ENCODE data around the gene SLC43A1. TPM values are rescaled to one million over a fixed set of nuclear protein-coding genes. Genes with fewer than 3 reads are reported as not detected.
"Not testable (repeated sequence)": the region's sequence is repeated elsewhere in the genome, so short reads cannot be mapped to it uniquely, and the experiment has no call there.

The SLC43A1 gene
- total and polyA plus RNA-seq, 2 experiments from 2014 or later: 19.6 to 49.7 TPM

GRCh38 chr11:57446055-57446454 lies 69.4 kb downstream of the SLC43A1 start:
- Histone ChIP-seq H3F3A (replicated peaks; ENCODE audit: low read depth) (no peaks in the 10 kb centered on the region), H4K20me1 (replicated peaks; ENCODE audit: insufficient read depth) (no peaks in the 10 kb centered on the region), H3K27ac (ENCODE audit: low read depth) (no peak overlapping the region), H3K79me2 (replicated peaks; ENCODE audit: insufficient read depth) (no peaks in the 10 kb centered on the region), H3K4me1 (ENCODE audit: insufficient read depth) (no peaks in the 10 kb centered on the region), H3K36me3 (ENCODE audit: insufficient read depth) (no peaks in the 10 kb centered on the region), H3K4me2 (no peak overlapping the region), H3K9me2 (ENCODE audit: insufficient read depth) (no peaks in the 10 kb centered on the region), H3K4me3 (no peak overlapping the region), H2AFZ (no peak overlapping the region), H3K27me3 (ENCODE audit: insufficient read depth) (no peaks in the 10 kb centered on the region)
- Mint-ChIP-seq H3K27ac (no peak overlapping the region), H3K4me1 (no peaks in the 10 kb centered on the region), H3K4me3 (no peak overlapping the region), H3K9me3 (no peaks in the 10 kb centered on the region; the same call in 2 of the 3 replicates), H3K27me3 (ENCODE audit: insufficient read depth, low read depth, poor library complexity) (peaks cover 4% of the 10 kb centered on the region), H3K36me3 (ENCODE audit: low read depth) (no peaks in the 10 kb centered on the region)
- no peak for ATAC-seq
- DNase-seq (ENCODE audit: low spot score): no peak
- TF ChIP-seq NANOG (IDR thresholded peaks at IDR 0.05; ENCODE audit: borderline replicate concordance) (no peak), EZH2phosphoT487 (IDR thresholded peaks at IDR 0.05; ENCODE audit: unreplicated experiment) (no peak), POLR2AphosphoS5 (IDR thresholded peaks at IDR 0.05; ENCODE audit: low read depth) (no peak), JUNB (IDR thresholded peaks at IDR 0.05; ENCODE audit: unreplicated experiment) (no peak), CREB1 (CRISPR knock-in tag; IDR thresholded peaks at IDR 0.05; ENCODE audit: low read depth) (no peak), EZH2 (IDR thresholded peaks at IDR 0.05; ENCODE audit: low read depth, unreplicated experiment) (no peak), ZNF462 (CRISPR knock-in tag; IDR thresholded peaks at IDR 0.05) (no peak)
- TF ChIP-seq, protein P1, sequence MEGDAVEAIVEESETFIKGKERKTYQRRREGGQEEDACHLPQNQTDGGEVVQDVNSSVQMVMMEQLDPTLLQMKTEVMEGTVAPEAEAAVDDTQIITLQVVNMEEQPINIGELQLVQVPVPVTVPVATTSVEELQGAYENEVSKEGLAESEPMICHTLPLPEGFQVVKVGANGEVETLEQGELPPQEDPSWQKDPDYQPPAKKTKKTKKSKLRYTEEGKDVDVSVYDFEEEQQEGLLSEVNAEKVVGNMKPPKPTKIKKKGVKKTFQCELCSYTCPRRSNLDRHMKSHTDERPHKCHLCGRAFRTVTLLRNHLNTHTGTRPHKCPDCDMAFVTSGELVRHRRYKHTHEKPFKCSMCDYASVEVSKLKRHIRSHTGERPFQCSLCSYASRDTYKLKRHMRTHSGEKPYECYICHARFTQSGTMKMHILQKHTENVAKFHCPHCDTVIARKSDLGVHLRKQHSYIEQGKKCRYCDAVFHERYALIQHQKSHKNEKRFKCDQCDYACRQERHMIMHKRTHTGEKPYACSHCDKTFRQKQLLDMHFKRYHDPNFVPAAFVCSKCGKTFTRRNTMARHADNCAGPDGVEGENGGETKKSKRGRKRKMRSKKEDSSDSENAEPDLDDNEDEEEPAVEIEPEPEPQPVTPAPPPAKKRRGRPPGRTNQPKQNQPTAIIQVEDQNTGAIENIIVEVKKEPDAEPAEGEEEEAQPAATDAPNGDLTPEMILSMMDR (conservative IDR thresholded peaks at IDR 0.05; ENCODE audit: low read depth in 2 of 2): no peak
- TF ChIP-seq, protein P2, sequence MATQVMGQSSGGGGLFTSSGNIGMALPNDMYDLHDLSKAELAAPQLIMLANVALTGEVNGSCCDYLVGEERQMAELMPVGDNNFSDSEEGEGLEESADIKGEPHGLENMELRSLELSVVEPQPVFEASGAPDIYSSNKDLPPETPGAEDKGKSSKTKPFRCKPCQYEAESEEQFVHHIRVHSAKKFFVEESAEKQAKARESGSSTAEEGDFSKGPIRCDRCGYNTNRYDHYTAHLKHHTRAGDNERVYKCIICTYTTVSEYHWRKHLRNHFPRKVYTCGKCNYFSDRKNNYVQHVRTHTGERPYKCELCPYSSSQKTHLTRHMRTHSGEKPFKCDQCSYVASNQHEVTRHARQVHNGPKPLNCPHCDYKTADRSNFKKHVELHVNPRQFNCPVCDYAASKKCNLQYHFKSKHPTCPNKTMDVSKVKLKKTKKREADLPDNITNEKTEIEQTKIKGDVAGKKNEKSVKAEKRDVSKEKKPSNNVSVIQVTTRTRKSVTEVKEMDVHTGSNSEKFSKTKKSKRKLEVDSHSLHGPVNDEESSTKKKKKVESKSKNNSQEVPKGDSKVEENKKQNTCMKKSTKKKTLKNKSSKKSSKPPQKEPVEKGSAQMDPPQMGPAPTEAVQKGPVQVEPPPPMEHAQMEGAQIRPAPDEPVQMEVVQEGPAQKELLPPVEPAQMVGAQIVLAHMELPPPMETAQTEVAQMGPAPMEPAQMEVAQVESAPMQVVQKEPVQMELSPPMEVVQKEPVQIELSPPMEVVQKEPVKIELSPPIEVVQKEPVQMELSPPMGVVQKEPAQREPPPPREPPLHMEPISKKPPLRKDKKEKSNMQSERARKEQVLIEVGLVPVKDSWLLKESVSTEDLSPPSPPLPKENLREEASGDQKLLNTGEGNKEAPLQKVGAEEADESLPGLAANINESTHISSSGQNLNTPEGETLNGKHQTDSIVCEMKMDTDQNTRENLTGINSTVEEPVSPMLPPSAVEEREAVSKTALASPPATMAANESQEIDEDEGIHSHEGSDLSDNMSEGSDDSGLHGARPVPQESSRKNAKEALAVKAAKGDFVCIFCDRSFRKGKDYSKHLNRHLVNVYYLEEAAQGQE (IDR thresholded peaks at IDR 0.05; ENCODE audit: unreplicated experiment): no peak

GRCh38 chr11:57445122-57445394 lies 70.4 kb downstream of the SLC43A1 start:
- not testable (repeated sequence) for H3K79me2 ChIP-seq (replicated peaks; ENCODE audit: insufficient read depth); H3K9me3 Mint-ChIP-seq; H3K9me2 ChIP-seq (ENCODE audit: insufficient read depth); ATAC-seq; H3K27ac Mint-ChIP-seq; H3K4me1 Mint-ChIP-seq; H3K36me3 ChIP-seq (ENCODE audit: insufficient read depth); H3K4me1 ChIP-seq (ENCODE audit: insufficient read depth); DNase-seq (ENCODE audit: low spot score); H2AFZ ChIP-seq; H3K4me3 Mint-ChIP-seq; H3K27ac ChIP-seq (ENCODE audit: low read depth); H3K4me3 ChIP-seq; H3F3A ChIP-seq (replicated peaks; ENCODE audit: low read depth); H3K36me3 Mint-ChIP-seq (ENCODE audit: low read depth); H4K20me1 ChIP-seq (replicated peaks; ENCODE audit: insufficient read depth); H3K4me2 ChIP-seq; H3K27me3 ChIP-seq (ENCODE audit: insufficient read depth); H3K27me3 Mint-ChIP-seq (ENCODE audit: insufficient read depth, low read depth, poor library complexity)
